Measurements from ENCODE around the gene FOXO1. TPM values are rescaled to one million over a fixed set of nuclear protein-coding genes. Genes with fewer than 3 reads are reported as not detected.

Gene FOXO1
- total RNA-seq, 1 donor from 2014 or later: 13.2 TPM

GRCh38 chr13:40640845-40641458 is 25.5 kb downstream of the FOXO1 start:
- peak overlapping the region; percentile 58 for H3K27ac ChIP-seq (replicated peaks)
- H3K9me3 ChIP-seq (replicated peaks): no peaks in the 10 kb centered on the region
- H3K4me3 ChIP-seq: no peak overlapping the region
- no peaks in the 10 kb centered on the region for H3K27me3 ChIP-seq (ENCODE audit: low read depth)
- peaks cover 87% of the 10 kb centered on the region for H3K4me1 ChIP-seq
- TF ChIP-seq, protein P1, sequence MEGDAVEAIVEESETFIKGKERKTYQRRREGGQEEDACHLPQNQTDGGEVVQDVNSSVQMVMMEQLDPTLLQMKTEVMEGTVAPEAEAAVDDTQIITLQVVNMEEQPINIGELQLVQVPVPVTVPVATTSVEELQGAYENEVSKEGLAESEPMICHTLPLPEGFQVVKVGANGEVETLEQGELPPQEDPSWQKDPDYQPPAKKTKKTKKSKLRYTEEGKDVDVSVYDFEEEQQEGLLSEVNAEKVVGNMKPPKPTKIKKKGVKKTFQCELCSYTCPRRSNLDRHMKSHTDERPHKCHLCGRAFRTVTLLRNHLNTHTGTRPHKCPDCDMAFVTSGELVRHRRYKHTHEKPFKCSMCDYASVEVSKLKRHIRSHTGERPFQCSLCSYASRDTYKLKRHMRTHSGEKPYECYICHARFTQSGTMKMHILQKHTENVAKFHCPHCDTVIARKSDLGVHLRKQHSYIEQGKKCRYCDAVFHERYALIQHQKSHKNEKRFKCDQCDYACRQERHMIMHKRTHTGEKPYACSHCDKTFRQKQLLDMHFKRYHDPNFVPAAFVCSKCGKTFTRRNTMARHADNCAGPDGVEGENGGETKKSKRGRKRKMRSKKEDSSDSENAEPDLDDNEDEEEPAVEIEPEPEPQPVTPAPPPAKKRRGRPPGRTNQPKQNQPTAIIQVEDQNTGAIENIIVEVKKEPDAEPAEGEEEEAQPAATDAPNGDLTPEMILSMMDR (IDR thresholded peaks at IDR 0.05; ENCODE audit: borderline replicate concordance): no peak
- no peaks in the 10 kb centered on the region for H3K36me3 ChIP-seq
- intact Hi-C loops (cut with micrococcal nuclease): no loop called here
- DNase-seq: no peak

DNA sequence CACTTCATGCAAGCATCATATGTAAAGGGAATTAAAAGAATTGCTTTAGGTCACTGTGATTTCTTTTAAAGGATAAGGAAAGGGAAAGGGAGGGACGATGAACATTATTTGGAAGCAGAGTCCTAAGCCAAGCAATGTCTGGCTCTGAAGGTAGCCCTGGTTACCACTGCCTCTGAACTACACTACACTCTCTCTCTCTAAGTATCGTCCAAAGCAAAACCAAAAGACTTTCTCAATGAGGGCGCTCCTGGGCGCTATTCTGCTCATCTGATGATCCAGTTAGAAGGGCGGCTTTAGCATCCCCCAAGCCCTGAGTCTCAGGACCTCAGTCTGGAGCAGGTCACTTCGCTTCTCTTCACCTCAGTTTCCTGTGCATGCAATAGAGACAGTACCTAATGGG is 26.2 kb downstream of the FOXO1 start:
- Histone ChIP-seq H3K36me3 (no peaks in the 10 kb centered on the region), H3K27ac (replicated peaks) (peak overlapping the region; percentile 58), H3K4me1 (peaks cover 87% of the 10 kb centered on the region), H3K27me3 (ENCODE audit: low read depth) (no peaks in the 10 kb centered on the region), H3K4me3 (no peak overlapping the region), H3K9me3 (replicated peaks) (no peaks in the 10 kb centered on the region)
- intact Hi-C loops (cut with micrococcal nuclease): no loop called here
- no peak for DNase-seq
- TF ChIP-seq, protein P1 (IDR thresholded peaks at IDR 0.05; ENCODE audit: borderline replicate concordance): no peak

DNA sequence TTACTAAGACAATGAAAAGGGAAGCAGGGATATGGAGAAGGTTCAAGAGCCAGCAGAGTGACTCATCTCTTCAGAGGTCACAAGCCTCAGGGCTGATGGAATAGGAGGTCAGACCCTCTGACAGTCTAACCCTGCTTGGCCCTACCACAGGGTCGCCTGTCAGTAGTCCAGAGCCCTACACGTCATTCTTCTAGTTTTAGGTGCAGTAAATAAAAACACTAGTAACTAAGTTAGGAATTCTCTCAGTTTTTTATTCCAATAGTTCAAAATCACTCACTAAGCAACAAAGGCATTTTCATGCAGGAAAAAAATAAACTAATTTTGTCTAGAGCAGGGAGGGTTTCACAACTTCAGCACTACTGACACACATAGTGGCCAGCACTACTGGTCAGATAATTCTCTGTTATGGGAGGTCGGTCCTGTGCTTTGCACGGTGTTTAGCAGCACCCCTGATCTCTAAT is 27.2 kb downstream of the FOXO1 start:
- Histone ChIP-seq H3K27me3 (ENCODE audit: low read depth) (no peaks in the 10 kb centered on the region), H3K4me3 (no peak overlapping the region), H3K27ac (replicated peaks) (peak overlapping the region; percentile 58), H3K36me3 (no peaks in the 10 kb centered on the region), H3K9me3 (replicated peaks) (no peaks in the 10 kb centered on the region), H3K4me1 (peaks cover 86% of the 10 kb centered on the region)
- DNase-seq: no peak
- intact Hi-C loops (cut with micrococcal nuclease): no loop called here
- TF ChIP-seq, protein P1 (IDR thresholded peaks at IDR 0.05; ENCODE audit: borderline replicate concordance): no peak

- no peak for DNase-seq
- H3K4me1 ChIP-seq: peaks cover 80% of the 10 kb centered on the region
- peak overlapping the region; percentile 58 for H3K27ac ChIP-seq (replicated peaks)
- H3K36me3 ChIP-seq: no peaks in the 10 kb centered on the region
- intact Hi-C loops (cut with micrococcal nuclease): no loop called here
- H3K9me3 ChIP-seq (replicated peaks): no peaks in the 10 kb centered on the region
- H3K27me3 ChIP-seq (ENCODE audit: low read depth): no peaks in the 10 kb centered on the region
- TF ChIP-seq, protein P1 (IDR thresholded peaks at IDR 0.05; ENCODE audit: borderline replicate concordance): no peak
- peak overlapping the region; percentile 51 for H3K4me3 ChIP-seq
These were observed 28.8 kb downstream of the FOXO1 start for GRCh38 chr13:40637643-40638042.

DNA sequence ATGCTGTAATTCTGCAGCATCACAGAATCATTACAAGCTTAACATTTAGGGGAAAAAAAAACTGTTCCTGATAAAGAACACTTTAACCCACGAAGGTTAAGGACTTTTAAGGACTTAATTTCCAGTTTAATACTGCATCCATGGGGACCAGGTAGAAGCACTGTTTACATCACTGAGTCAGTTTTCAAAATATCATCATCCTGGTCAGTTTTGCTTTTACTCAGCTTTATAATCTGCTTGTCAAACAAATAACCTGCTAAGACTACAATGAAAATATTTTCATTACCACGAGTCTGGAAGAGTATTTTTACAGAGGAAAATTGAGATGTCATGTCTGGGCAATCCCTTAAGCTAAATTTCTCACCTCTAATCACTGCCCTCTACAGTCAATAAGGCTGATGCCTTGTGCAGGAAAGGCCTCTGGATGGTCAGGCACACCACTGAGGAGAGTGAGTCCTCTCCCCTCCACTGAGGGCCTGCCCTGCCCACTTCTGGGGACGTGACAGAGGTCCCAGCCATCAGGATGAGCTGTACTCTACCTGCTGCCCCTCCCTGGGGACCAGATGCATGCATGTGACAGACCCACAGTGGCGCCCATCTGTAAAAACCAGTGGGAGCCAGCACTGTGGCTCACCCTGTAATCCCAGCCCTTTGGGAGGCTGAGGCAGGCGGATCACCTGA is 31.0 kb downstream of the FOXO1 start:
- Histone ChIP-seq H3K27ac (replicated peaks) (no peak overlapping the region), H3K4me1 (peaks cover 69% of the 10 kb centered on the region), H3K9me3 (replicated peaks) (no peaks in the 10 kb centered on the region), H3K36me3 (no peaks in the 10 kb centered on the region), H3K27me3 (ENCODE audit: low read depth) (no peaks in the 10 kb centered on the region), H3K4me3 (no peak overlapping the region)
- TF ChIP-seq, protein P1 (IDR thresholded peaks at IDR 0.05; ENCODE audit: borderline replicate concordance): no peak
- no peak for DNase-seq
- intact Hi-C loops (cut with micrococcal nuclease): no loop called here
